HCT116 (cell line): Measurements from ENCODE around the gene ADM2. TPM values are rescaled to one million over a fixed set of nuclear protein-coding genes. Genes with fewer than 3 reads are reported as not detected.

Source experiments
- ATAC-seq: fragments of 200-7000 bp; cut with Tn5 transposase; 2 replicates; pipeline ENCODE4 v1.9.1; 2020; ENCODE audit warnings: mild to moderate bottlenecking, moderate library complexity
- BruUV-seq: library from RNA; stranded (reverse); fragments of 400-500 nt; replicated peaks from 2 replicates; lab custom pipeline; 2021; lab: Mats Ljungman, UMichigan
- CTCF ChIA-PET: fragments of 300-600 bp; sonication (Branson Sonifier 250); formaldehyde crosslinking; loops from one replicate; lab custom pipeline; 2021; ENCODE audit warnings: antibody characterized with exemption; lab: Charles Lee
- POLR2A ChIA-PET: fragments of 300-600, 350-600 bp; sonication (Branson Sonifier 250); formaldehyde crosslinking; loops from one replicate; lab custom pipeline; 2021; ENCODE audit warnings: antibody characterized with exemption; lab: Charles Lee
- RAD21 ChIA-PET, 2 experiments: fragments of 300-600 bp; sonication (Branson Sonifier 250); formaldehyde crosslinking; loops; one replicate each; lab custom pipeline; 2023; ENCODE audit warnings: low total read pairs in 2 of 2; ENCODE audit not compliant: uncharacterized antibody in 2 of 2, unreplicated experiment in 2 of 2, low non-redundant PET in 1 of 2; lab: Charles Lee
- DNase-seq: peaks from one replicate; pipeline ENCODE4 v3.0.0-alpha.2; 2010; ENCODE audit warnings: low read depth, low spot score
- H2AFZ ChIP-seq: fragments of 200-600 bp; shearing (Covaris generic), sonication (generic); 2 replicates; pipeline ENCODE4 v1.6.1; 2017; ENCODE audit warnings: low read depth, mixed run types, mixed read lengths, antibody characterized with exemption, low read length; ENCODE audit not compliant: poor library complexity, severe bottlenecking
- H3K27ac ChIP-seq: 2 replicates; pipeline ENCODE4 v1.5.1; 2012; ENCODE audit warnings: low read depth, low read length
- H3K27me3 ChIP-seq: fragments of 200-600 bp; sonication (generic); 2 replicates; pipeline ENCODE4 v1.6.1; 2016; ENCODE audit warnings: mixed run types, low read length, mixed read lengths; ENCODE audit not compliant: insufficient read depth
- H3K36me3 ChIP-seq, 2 experiments: fragments of 200-500 bp in 1 of 2; fragments of 200-600 bp in 1 of 2; sonication (Bioruptor generic) in 1 of 2; sonication (generic) in 1 of 2; 2 replicates each; pipeline versions ENCODE4 v1.5.1 to v1.6.1; 2014 to 2016; ENCODE audit warnings: low read length in 2 of 2, inconsistent platforms in 1 of 2, mixed read lengths in 1 of 2, mixed run types in 1 of 2; ENCODE audit not compliant: insufficient read depth in 2 of 2, control insufficient read depth in 1 of 2
- H3K4me1 ChIP-seq, 2 experiments: fragments of 200-600 bp in 1 of 2; sonication (generic) in 1 of 2; 2 replicates each; pipeline versions ENCODE4 v1.5.1 to v1.6.1; 2012 to 2017; ENCODE audit warnings: low read length in 2 of 2, inconsistent platforms in 1 of 2, mild to moderate bottlenecking in 1 of 2, mixed read lengths in 1 of 2, mixed run types in 1 of 2, moderate library complexity in 1 of 2; ENCODE audit not compliant: insufficient read depth in 2 of 2, control insufficient read depth in 1 of 2
- H3K4me2 ChIP-seq: fragments of 200-600 bp; sonication (generic); 2 replicates; pipeline ENCODE4 v1.6.1; 2017; ENCODE audit warnings: mixed run types, low read length, mixed read lengths
- H3K4me3 ChIP-seq, 2 experiments: fragments of 200-600 bp in 1 of 2; sonication (generic) in 1 of 2; replicated peaks in 1 of 2; 2 replicates each; pipeline ENCODE4 v1.5.1; 2011 to 2016; ENCODE audit warnings: low read length in 2 of 2, control low read depth in 1 of 2, low read depth in 1 of 2, mild to moderate bottlenecking in 1 of 2, mixed read lengths in 1 of 2, mixed run types in 1 of 2
- H3K79me2 ChIP-seq: fragments of 200-600 bp; sonication (generic); 2 replicates; pipeline ENCODE4 v1.6.1; 2017; ENCODE audit warnings: mild to moderate bottlenecking, mixed run types, low read length, moderate library complexity, mixed read lengths; ENCODE audit not compliant: insufficient read depth
- H3K9ac ChIP-seq: fragments of 200-600 bp; sonication (generic); 2 replicates; pipeline ENCODE4 v1.6.1; 2016; ENCODE audit warnings: low read length, mixed read lengths
- H3K9me2 ChIP-seq: fragments of 200-600 bp; sonication (generic), shearing (Covaris generic); 2 replicates; pipeline ENCODE4 v1.6.1; 2017; ENCODE audit warnings: mixed run types, mild to moderate bottlenecking, moderate library complexity; ENCODE audit not compliant: insufficient read depth
- H3K9me3 ChIP-seq, 2 experiments: fragments of 200-500 bp in 1 of 2; fragments of 200-600 bp in 1 of 2; sonication (Bioruptor generic) in 1 of 2; sonication (generic) in 1 of 2; 2 replicates each; pipeline ENCODE4 v1.6.1; 2014 to 2017; ENCODE audit warnings: low read length in 2 of 2, mixed read lengths in 2 of 2, inconsistent platforms in 1 of 2, low read depth in 1 of 2, mild to moderate bottlenecking in 1 of 2, mixed run types in 1 of 2, moderate library complexity in 1 of 2; ENCODE audit not compliant: control insufficient read depth in 1 of 2, insufficient read depth in 1 of 2
- H4K20me1 ChIP-seq: fragments of 200-600 bp; sonication (generic), shearing (Covaris generic); 2 replicates; pipeline ENCODE4 v1.6.1; 2017; ENCODE audit warnings: mixed run types, mild to moderate bottlenecking, moderate library complexity; ENCODE audit not compliant: insufficient read depth
- CBX3 ChIP-seq: IDR thresholded peaks from 2 replicates; pipeline ENCODE4 v1.6.1; 2012; ENCODE audit warnings: low read depth
- CTCF ChIP-seq, 3 experiments: fragments of 200-600 bp in 1 of 3; sonication (generic) in 1 of 3; IDR thresholded peaks in 2 of 3; conservative IDR thresholded peaks in 1 of 3; 2 replicates each; pipeline ENCODE4 v1.5.1; 2012 to 2017; ENCODE audit warnings: low read depth in 2 of 3, low read length in 2 of 3, antibody characterized with exemption in 1 of 3, borderline replicate concordance in 1 of 3, control low read depth in 1 of 3, mild to moderate bottlenecking in 1 of 3, mixed read lengths in 1 of 3, mixed run types in 1 of 3, moderate library complexity in 1 of 3; ENCODE audit not compliant: insufficient read depth in 1 of 3
- FOSL1 ChIP-seq: IDR thresholded peaks from 2 replicates; pipeline ENCODE4 v1.6.1; 2012; ENCODE audit warnings: low read depth
- POLR2AphosphoS5 ChIP-seq: IDR thresholded peaks from 2 replicates; pipeline ENCODE4 v1.6.1; 2011; ENCODE audit warnings: mild to moderate bottlenecking, low read depth, low read length, moderate library complexity
- RAD21 ChIP-seq: IDR thresholded peaks from 2 replicates; pipeline ENCODE4 v1.6.1; 2012; ENCODE audit warnings: low read depth, mild to moderate bottlenecking
- REST ChIP-seq: IDR thresholded peaks from 2 replicates; pipeline ENCODE4 v1.6.1; 2012; ENCODE audit warnings: low read depth
- SIN3A ChIP-seq: IDR thresholded peaks from 2 replicates; pipeline ENCODE4 v1.6.1; 2012; ENCODE audit warnings: low read depth
- SP1 ChIP-seq: IDR thresholded peaks from 2 replicates; pipeline ENCODE4 v1.6.1; 2012; ENCODE audit warnings: low read depth
- SRF ChIP-seq: IDR thresholded peaks from 2 replicates; pipeline ENCODE4 v1.6.1; 2012; ENCODE audit warnings: low read depth
- TCF7L2 ChIP-seq: IDR thresholded peaks from 2 replicates; pipeline ENCODE4 v1.7.0; 2011; ENCODE audit warnings: borderline replicate concordance, inconsistent platforms; ENCODE audit not compliant: insufficient read depth, insufficient read length; ENCODE audit errors: extremely low read depth
- YY1 ChIP-seq: IDR thresholded peaks from 2 replicates; pipeline ENCODE4 v1.6.1; 2011; ENCODE audit warnings: low read length, low read depth, moderate library complexity, mild to moderate bottlenecking; ENCODE audit not compliant: insufficient replicate concordance; ENCODE audit errors: extremely low read depth
- intact Hi-C: fragments of 100-400 bp; cut with micrococcal nuclease; formaldehyde crosslinking; loops from 2 replicates; pipeline ENCODE4 v1.10.0; 2022
- total RNA-seq: library from RNA; stranded (reverse); gene quantifications from one replicate; pipeline ENCODE4 v1.2.1, GENCODE V29; 2021; ENCODE audit not compliant: unreplicated experiment
- TF ChIP-seq, protein P1 (sequence below): IDR thresholded peaks from 2 replicates; pipeline ENCODE4 v1.6.1; 2012

ADM2 gene
- total RNA-seq, 1 experiment from 2014 or later = 12.8 TPM

DNA sequence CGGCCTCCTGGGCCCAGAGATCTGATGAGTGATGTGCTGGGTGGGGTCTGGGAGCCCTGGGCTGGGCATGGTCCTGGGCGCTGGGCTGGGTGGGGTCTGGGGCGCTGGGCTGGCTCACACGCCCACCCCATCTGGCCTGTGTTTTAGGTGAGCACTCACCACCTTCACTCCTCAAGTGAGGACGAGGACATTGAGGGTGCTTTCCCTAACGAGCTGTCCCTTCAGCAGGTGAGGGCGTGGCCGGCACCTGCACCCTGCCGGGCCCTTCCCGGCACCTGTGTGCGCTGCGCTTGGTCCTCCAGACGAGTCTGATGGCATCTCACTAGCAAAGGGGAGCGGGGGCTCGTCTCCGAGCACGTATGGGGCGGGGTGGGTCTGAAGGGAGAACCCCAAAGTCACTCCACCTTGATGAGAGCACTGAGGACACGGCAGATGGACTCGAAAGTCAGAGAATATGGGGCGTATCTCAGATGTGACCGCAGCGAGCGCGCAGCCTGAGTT, 44.5 kb upstream of the ADM2 start:
- BruUV-seq = no TSS peak
- no peaks in the 10 kb centered on the region for H3K9me2 ChIP-seq
- no peaks in the 10 kb centered on the region for H3K27me3 ChIP-seq
- RAD21 ChIA-PET = no interaction called here
- no peak overlapping the region for H3K27ac ChIP-seq
- TF ChIP-seq SIN3A = no peak
- TF ChIP-seq, protein P1, sequence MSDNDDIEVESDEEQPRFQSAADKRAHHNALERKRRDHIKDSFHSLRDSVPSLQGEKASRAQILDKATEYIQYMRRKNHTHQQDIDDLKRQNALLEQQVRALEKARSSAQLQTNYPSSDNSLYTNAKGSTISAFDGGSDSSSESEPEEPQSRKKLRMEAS = no peak
- TF ChIP-seq SP1 = no peak
- no peak for TF ChIP-seq SRF
- no peak for TF ChIP-seq REST
- no peak for TF ChIP-seq TCF7L2
- TF ChIP-seq RAD21 = no peak
- TF ChIP-seq YY1 = no peak
- no peak for TF ChIP-seq POLR2AphosphoS5
- TF ChIP-seq CBX3 = no peak
- no peak for TF ChIP-seq FOSL1
- no peak for TF ChIP-seq CTCF (IDR thresholded peaks at IDR 0.05 in 2 of 3, conservative IDR thresholded peaks at IDR 0.05 in 1 of 3; ENCODE audit: borderline replicate concordance in 1 of 3, insufficient read depth in 1 of 3, low read depth in 2 of 3, low read length in 2 of 3)
- no peaks in the 10 kb centered on the region for H4K20me1 ChIP-seq
- intact Hi-C loops = no loop called here
- no peaks in the 10 kb centered on the region for H3K9me3 ChIP-seq
- no peaks in the 10 kb centered on the region for H3K79me2 ChIP-seq
- no peak overlapping the region for H2AFZ ChIP-seq
- CTCF ChIA-PET = no interaction called here
- no peak overlapping the region for H3K4me3 ChIP-seq
- no peak overlapping the region for H3K4me2 ChIP-seq
- POLR2A ChIA-PET = no interaction called here
- H3K4me1 ChIP-seq = no peaks in the 10 kb centered on the region
- H3K9ac ChIP-seq = no peak overlapping the region
- no peak for DNase-seq
- ATAC-seq = no peak
- peaks cover 8 to 15% of the 10 kb centered on the region in 2 experiments; a peak in 3 of 4 replicates for H3K36me3 ChIP-seq
